Suprapubic skin (tissue), 4 donors: ENCODE measurements around the gene BDKRB2.

Experiments used
- EP300 ChIP-seq: sonication (generic); formaldehyde crosslinking; IDR thresholded peaks from one replicate; pipeline ENCODE4 v1.6.1; 2017; ENCODE audit warnings: antibody characterized with exemption
- POLR2AphosphoS5 ChIP-seq, 3 donors: sonication (generic); formaldehyde crosslinking; IDR thresholded peaks; one replicate each; pipeline ENCODE4 v1.6.1; 2017; ENCODE audit warnings: antibody characterized with exemption in 3 of 3
- TF ChIP-seq, protein P1 (sequence below), 2 donors: fragments of 200-600 bp in 1 of 2; fragments of 450-650 bp in 1 of 2; sonication (generic) in 1 of 2; IDR thresholded peaks; one replicate each; pipeline ENCODE4 v1.5.1; 2016 to 2019; ENCODE audit warnings: antibody characterized with exemption in 2 of 2, mild to moderate bottlenecking in 1 of 2, moderate library complexity in 1 of 2

DNA sequence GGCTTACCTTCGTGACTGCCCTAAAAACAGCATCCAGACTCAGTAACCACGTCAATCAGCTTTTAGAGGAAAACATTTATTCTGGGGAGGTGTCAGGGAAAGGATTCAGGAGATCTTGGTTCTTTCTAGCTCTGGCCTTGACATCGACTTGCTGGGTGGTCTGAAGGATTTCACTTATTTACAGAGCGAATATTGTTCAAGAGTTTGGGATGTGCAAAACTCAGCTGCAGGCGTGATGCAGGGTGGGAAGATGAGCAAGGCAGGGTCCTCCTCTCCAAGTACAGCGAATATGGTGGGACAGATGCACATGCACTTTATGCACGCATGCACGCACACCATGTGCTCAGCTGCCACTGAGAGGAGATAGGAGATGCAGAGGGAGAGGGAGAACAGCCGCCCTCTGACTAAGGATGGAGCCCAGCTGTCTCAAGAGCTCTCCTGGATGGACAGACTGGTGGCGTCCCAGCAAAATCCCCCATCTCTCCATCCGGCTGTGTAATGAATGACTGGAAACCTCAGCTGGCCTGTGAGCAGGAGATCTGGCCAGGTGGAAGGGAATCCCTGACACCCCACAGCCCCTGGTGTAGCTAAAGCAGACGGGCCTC, 27.0 kb downstream of the BDKRB2 start:
- TF ChIP-seq EP300 (no peak), POLR2AphosphoS5 (IDR thresholded peaks at IDR 0.05) (no peak)
- TF ChIP-seq, protein P1, sequence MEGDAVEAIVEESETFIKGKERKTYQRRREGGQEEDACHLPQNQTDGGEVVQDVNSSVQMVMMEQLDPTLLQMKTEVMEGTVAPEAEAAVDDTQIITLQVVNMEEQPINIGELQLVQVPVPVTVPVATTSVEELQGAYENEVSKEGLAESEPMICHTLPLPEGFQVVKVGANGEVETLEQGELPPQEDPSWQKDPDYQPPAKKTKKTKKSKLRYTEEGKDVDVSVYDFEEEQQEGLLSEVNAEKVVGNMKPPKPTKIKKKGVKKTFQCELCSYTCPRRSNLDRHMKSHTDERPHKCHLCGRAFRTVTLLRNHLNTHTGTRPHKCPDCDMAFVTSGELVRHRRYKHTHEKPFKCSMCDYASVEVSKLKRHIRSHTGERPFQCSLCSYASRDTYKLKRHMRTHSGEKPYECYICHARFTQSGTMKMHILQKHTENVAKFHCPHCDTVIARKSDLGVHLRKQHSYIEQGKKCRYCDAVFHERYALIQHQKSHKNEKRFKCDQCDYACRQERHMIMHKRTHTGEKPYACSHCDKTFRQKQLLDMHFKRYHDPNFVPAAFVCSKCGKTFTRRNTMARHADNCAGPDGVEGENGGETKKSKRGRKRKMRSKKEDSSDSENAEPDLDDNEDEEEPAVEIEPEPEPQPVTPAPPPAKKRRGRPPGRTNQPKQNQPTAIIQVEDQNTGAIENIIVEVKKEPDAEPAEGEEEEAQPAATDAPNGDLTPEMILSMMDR (IDR thresholded peaks at IDR 0.05): no peak
